Hematopoietic multipotent progenitor cell treated with erythropoietin and hydrocortisone succinate and interleukin-3 and kit ligand, for 4 days (in vitro differentiated cells): ENCODE data around the gene RNU1-2.
"Not testable (repeated sequence)": the region's sequence is repeated elsewhere in the genome, so short reads cannot be mapped to it uniquely, and the experiment has no call there.

ENCODE experiments used
- DNase-seq: peaks from one replicate; pipeline ENCODE4 v3.0.0-alpha.2; 2015

The RNU1-2 gene

DNA sequence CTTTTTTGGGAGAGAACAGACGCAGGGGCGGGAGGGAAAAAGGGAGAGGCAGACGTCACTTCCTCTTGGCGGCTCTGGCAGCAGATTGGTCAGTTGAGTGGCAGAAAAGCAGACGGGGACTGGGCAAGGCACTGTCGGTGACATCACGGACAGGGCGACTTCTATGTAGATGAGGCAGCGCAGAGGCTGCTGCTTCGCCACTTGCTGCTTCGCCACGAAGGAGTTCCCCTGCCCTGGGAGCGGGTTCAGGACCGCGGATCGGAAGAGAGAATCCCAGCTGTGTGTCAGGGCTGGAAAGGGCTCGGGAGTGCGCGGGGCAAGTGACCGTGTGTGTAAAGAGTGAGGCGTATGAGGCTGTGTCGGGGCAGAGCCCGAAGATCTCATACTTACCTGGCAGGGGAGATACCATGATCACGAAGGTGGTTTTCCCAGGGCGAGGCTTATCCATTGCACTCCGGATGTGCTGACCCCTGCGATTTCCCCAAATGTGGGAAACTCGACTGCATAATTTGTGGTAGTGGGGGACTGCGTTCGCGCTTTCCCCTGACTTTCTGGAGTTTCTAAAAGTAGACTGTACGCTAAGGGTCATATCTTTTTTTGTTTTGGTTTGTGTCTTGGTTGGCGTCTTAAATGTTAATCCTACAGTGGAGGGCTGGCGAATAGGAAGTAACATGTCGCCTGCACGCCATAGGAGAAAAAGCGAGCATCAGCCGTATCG lies at the start of gene RNU1-2:
RNU1-2 (plus strand) TSS at position 383 of the 718 bp plus-strand sequence.
- DNase-seq = peak; percentile 99

GRCh38 chr1:16856201-16856600 lies 39.6 kb upstream of the RNU1-2 start:
- DNase-seq = not testable (repeated sequence)

DNA sequence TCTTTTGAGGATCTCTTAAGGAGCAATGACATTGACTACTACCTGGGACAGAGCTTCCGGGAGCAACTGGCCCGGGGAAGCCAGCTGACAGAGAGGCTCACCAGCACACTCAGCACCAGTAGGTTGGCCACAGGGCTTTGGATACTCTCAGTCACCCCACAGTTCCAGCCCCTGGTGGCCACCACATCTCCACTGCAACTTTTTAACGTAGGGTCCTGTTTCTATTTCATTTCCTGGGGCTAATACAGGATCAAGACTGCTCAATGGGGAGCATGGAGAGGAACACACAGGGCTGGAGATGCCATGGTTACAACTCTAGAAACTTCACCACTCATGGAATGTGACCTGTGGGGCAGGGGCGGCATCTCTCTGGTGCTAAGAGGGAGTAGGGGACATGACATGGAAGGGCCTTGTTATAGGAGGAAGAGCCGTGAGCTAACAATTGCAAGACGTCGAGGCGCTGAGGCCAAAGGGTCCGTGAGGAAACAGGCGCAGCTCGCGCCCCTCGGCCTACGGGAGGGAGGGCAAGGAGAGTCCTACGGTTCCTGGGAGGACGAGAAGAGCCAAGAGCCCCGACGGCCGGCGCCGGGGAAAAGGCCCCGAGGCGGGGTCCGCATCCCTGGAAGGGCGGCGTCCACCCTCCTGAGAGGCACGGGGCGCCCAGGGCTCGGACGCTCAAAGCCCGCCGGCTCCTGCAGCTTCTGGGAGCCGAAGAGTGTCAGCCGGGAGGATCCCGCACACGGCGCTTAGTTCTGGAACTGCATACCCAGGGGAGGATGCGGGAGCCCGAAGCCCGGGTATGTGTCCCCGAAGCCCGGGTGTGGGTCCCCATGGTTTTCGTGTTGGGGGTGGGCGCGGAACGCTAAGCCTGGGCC lies 36.4 kb upstream of the RNU1-2 start:
- not testable (repeated sequence) for DNase-seq

GRCh38 chr1:16860048-16860447 lies 35.7 kb upstream of the RNU1-2 start:
- DNase-seq = not testable (repeated sequence)

- not testable (repeated sequence) for DNase-seq
Observed at GRCh38 chr1:16861832-16862245, 33.9 kb upstream of the RNU1-2 start.

DNA sequence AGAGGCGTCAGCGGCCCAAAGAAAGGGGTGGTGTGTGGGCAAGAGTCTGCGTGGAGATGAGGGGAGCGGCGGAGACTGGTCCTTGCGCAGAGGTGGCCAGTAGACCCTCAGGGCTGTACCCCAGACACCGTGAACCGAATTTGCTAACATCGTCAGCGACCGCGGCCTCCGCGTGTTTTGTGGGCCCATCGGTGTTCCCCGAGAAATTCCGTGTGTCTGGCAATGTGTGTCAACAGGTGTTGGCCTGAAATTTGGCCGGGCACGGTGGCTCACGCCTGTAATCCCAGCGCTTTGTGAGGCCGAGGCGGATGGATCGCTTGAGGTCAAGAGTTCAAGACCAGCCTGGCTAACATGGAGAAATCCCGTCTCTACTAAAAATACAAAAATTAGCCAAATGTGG lies 33.4 kb upstream of the RNU1-2 start:
- DNase-seq = not testable (repeated sequence)

GRCh38 chr1:16863024-16863423 lies 32.8 kb upstream of the RNU1-2 start:
- DNase-seq = not testable (repeated sequence)

DNA sequence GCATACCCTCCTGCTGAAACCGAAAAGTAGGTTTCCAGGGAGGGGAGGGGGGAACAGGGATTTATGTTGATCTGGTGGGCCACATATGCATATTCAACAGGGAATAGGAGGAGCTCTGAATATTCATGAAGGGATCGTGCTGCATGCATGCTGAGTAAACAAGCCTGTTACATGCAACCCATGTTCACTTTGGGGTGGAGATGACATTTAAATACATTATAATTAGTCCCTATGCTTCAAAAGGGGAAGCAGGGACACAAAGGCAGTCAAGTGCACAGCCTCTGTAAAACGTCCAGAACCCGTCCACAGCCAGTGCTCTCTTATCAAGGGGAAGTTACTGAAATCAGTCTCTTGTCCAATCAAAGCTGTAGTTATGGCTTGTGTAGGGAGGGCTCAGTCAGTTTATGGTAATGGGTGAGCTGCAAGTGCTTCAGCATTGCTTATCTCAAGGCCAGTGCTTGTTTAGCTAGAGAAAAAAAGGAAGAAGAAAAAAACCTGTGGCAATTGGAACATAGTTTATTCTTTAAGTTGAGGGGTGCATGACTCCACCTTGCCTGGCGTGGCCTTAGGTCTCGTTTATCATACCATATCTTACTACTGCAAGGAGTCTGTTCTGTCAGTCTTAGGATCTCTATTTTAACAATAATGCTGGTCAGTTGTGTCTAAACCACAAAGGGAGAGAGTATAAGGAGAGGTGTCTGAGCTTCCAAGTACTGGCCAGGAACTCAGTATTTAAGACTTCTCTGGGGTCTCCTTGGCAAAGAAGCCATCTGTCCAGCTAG lies 28.7 kb upstream of the RNU1-2 start:
- DNase-seq = peak; percentile 62

GRCh38 chr1:16868787-16869186 lies 27.0 kb upstream of the RNU1-2 start:
- not testable (repeated sequence) for DNase-seq

DNA sequence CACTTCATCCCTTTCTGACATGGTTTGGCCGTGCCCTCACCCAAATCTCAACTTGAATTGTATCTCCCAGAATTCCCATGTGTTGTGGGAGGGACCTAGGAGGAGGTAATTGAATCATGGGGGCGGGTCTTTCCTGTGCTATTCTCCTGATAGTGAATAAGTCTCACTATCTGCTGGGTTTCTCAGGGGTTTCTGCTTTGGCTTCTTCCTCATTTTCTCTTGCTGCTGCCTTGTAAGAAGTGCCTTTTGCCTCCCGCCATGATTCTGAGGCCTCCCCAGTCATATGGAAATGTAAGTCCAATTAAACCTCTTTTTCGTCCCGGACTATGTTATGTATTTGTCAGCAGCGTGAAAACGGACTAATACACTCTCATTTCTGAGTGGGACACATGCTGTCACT lies 25.8 kb upstream of the RNU1-2 start:
- DNase-seq = peak; percentile 24

- DNase-seq = not testable (repeated sequence)
Observed at GRCh38 chr1:16871171-16871570, 24.6 kb upstream of the RNU1-2 start.

GRCh38 chr1:16872152-16873075 lies 23.4 kb upstream of the RNU1-2 start:
- peak; percentile 68 for DNase-seq

DNA sequence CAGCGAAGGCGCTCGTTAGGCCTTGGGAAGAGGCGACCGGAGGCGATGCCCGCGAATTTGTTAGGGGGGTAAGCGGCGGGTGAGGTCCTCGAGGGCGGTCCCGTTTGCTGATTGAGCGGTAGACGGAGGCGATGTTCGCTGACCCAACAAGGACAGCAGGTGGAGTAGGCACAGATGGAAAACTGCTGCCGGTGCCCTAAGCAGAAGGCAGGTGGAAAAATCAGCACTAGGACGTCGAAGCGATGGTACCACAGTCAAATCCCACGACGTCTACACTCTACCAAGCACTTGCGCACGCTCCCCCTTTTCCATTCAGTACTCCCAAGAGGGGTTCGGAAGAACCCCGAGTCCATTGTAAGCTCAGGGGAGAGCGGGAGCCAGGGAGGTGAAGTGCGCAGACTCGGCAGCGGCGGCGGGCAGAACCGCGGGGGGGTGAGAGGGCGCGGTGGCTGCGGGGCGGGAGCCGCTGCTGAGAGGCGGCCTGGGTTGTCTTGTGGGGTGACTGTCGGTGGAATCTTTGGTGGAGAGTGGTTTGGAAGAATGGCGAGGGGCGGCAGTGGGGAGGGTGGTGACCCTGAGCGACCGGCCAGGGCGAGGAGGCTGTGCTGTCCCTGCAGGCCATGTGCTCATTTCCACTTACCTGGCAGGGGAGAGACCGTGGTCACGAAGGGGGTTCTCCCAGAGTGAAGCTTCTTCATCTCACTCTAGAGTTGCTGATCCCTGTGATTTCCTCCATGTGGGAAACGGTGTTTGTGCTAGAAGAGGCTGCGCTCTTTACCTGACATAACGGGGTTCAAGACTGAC lies 22.5 kb upstream of the RNU1-2 start:
- DNase-seq = peak; percentile 46

GRCh38 chr1:16874968-16875765 lies 20.6 kb upstream of the RNU1-2 start:
- DNase-seq = not testable (repeated sequence)

DNA sequence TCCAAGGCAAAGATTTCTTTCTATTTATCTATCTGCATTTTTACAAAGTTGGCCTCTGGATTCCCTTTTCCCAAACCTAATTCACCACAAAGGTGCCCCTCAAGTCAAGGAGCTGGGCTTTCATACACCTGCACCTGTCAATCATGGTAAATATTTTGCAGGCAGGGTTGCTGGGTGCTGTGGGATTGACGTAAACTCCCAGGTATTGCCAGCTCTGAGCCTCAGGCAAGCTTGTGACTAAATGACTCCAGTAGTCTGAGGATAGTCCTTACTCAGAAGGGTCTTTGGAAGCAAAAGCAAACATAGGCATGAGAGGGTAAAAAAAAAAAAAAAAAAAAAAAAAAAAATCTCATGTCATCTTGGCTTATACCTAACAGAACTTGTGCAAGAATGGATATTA lies 14.0 kb upstream of the RNU1-2 start:
- not testable (repeated sequence) for DNase-seq

GRCh38 chr1:16882986-16883385 lies 12.8 kb upstream of the RNU1-2 start:
- DNase-seq = no peak

- DNase-seq = not testable (repeated sequence)
Observed at GRCh38 chr1:16884487-16884886, 11.3 kb upstream of the RNU1-2 start.

GRCh38 chr1:16886860-16887605 lies 8.7 kb upstream of the RNU1-2 start:
- DNase-seq = no peak
